Loucy (cell line): ENCODE data around the gene SAP30BP.

Experiments used
- H2AFZ ChIP-seq: fragments of 200-600 bp; sonication (generic); 2 replicates; pipeline ENCODE4 v1.6.0; 2016; ENCODE audit warnings: antibody characterized with exemption, mild to moderate bottlenecking, low read length, moderate library complexity
- H3F3A ChIP-seq: fragments of 200-600 bp; 2 replicates; pipeline ENCODE4 v1.6.0; 2016; ENCODE audit warnings: antibody characterized with exemption, low read depth, mild to moderate bottlenecking
- H3K27me3 ChIP-seq: fragments of 200-600 bp; sonication (generic); 2 replicates; pipeline ENCODE4 v1.6.1; 2014; ENCODE audit warnings: low read length, mild to moderate bottlenecking; ENCODE audit not compliant: insufficient read depth, poor library complexity, severe bottlenecking
- H3K36me3 ChIP-seq: fragments of 200-600 bp; sonication (generic); 2 replicates; pipeline ENCODE4 v1.6.1; 2016; ENCODE audit warnings: low read length; ENCODE audit not compliant: insufficient read depth
- H3K4me1 ChIP-seq: fragments of 200-600 bp; sonication (generic); 2 replicates; pipeline ENCODE4 v1.5.1; 2014; ENCODE audit warnings: low read length, mild to moderate bottlenecking; ENCODE audit not compliant: insufficient read depth, poor library complexity, severe bottlenecking
- H3K4me2 ChIP-seq: fragments of 200-600 bp; sonication (generic); 2 replicates; pipeline ENCODE4 v1.6.0; 2014; ENCODE audit warnings: antibody characterized with exemption, low read length, low read depth, mild to moderate bottlenecking; ENCODE audit not compliant: poor library complexity, severe bottlenecking
- H3K4me3 ChIP-seq: fragments of 200-600 bp; sonication (generic); 2 replicates; pipeline ENCODE4 v1.5.1; 2014; ENCODE audit warnings: low read length, mild to moderate bottlenecking, mixed read lengths; ENCODE audit not compliant: poor library complexity, severe bottlenecking
- H3K79me2 ChIP-seq: fragments of 200-600 bp; sonication (generic); 2 replicates; pipeline ENCODE4 v1.6.1; 2014; ENCODE audit warnings: low read length; ENCODE audit not compliant: insufficient read depth
- H3K9ac ChIP-seq: fragments of 200-600 bp; sonication (generic); 2 replicates; pipeline ENCODE4 v1.6.0; 2014; ENCODE audit warnings: mild to moderate bottlenecking, low read depth, low read length, moderate library complexity; ENCODE audit not compliant: poor library complexity, severe bottlenecking
- H3K9me2 ChIP-seq: fragments of 200-600 bp; sonication (generic); replicated peaks from 2 replicates; pipeline ENCODE4 v1.6.1; 2016; ENCODE audit warnings: low read depth, low read length, mixed read lengths
- H3K9me3 ChIP-seq: fragments of 200-600 bp; sonication (generic); 2 replicates; pipeline ENCODE4 v1.6.1; 2014; ENCODE audit warnings: mild to moderate bottlenecking, antibody characterized with exemption, low read length, low read depth; ENCODE audit not compliant: insufficient read depth
- H4K20me1 ChIP-seq: fragments of 200-600 bp; sonication (generic); 2 replicates; pipeline ENCODE4 v1.6.0; 2014; ENCODE audit warnings: antibody characterized with exemption, low read length, mild to moderate bottlenecking; ENCODE audit not compliant: insufficient read depth, poor library complexity, severe bottlenecking
- EZH2phosphoT487 ChIP-seq: fragments of 200-600 bp; IDR thresholded peaks from 2 replicates; pipeline ENCODE4 v1.6.1; 2018; ENCODE audit warnings: antibody characterized with exemption, mild to moderate bottlenecking, moderate library complexity, borderline replicate concordance
- TF ChIP-seq, protein P1 (sequence below): fragments of 200-600 bp; sonication (generic); conservative IDR thresholded peaks from 2 replicates; pipeline ENCODE4 v1.5.1; 2014; ENCODE audit warnings: mild to moderate bottlenecking, antibody characterized with exemption, low read length

Gene SAP30BP

DNA sequence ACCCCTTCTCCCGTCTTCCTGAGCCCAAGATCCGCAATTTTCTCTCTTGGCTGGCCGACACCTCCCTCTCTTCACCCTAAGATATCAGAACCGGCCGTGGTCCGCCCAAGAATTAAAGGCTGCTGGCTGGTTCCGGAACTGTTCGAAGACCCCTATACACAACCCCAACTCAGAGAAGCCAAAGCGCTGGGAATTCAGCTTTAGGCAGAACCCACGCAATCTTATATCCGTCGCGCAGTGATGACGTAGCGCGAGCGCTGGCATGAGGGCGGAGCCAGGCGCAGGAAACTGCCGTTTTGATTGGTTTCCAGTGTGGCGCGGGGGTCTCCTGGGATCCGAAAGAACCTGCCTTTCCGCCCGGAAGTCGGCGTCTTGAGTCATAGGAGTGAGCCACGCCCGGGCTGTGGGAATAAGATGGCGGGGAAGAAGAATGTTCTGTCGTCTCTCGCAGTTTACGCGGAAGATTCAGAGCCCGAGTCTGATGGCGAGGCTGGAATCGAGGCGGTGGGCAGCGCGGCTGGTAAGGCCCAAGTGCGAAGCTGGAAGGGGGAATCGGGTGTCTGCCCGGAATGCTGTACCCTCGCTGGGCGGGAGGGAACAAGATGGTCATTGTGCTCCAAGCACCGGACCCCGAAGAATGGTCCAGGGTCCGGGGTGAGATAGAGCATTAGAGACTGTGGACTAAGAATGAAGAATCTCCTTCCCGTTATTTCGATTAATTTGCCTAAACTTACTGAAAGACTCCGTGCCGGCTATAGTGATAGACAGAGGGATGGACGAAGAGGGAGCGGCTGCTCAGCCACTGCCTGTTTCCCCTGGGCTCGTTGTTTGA, at the start of gene SAP30BP, which contains the start of gene RECQL5:
Gene SAP30BP (plus strand): TSS at position 380 of the 832 bp plus-strand sequence. CDS start 35 bp downstream, at position 415.
Gene RECQL5 (minus strand): TSS at position 196 of the 832 bp plus-strand sequence. CDS start 597 bp downstream, outside the sequence.
- Histone ChIP-seq H2AFZ (peak within 1 kb of the TSS; percentile 69), H4K20me1 (peaks cover 14% of the 10 kb centered on the region), H3K4me2 (peak within 1 kb of the TSS; percentile 99), H3K4me3 (peak within 1 kb of the TSS; percentile 92), H3F3A (no peaks in the 10 kb centered on the region), H3K9me3 (no peaks in the 10 kb centered on the region), H3K79me2 (peaks cover 64% of the 10 kb centered on the region), H3K9ac (peak within 1 kb of the TSS; percentile 86), H3K9me2 (no peaks in the 10 kb centered on the region), H3K27me3 (no peaks in the 10 kb centered on the region), H3K4me1 (peaks cover 35% of the 10 kb centered on the region), H3K36me3 (peaks cover 20% of the 10 kb centered on the region; the same call in 1 of the 2 replicates)
- TF ChIP-seq, protein P1, sequence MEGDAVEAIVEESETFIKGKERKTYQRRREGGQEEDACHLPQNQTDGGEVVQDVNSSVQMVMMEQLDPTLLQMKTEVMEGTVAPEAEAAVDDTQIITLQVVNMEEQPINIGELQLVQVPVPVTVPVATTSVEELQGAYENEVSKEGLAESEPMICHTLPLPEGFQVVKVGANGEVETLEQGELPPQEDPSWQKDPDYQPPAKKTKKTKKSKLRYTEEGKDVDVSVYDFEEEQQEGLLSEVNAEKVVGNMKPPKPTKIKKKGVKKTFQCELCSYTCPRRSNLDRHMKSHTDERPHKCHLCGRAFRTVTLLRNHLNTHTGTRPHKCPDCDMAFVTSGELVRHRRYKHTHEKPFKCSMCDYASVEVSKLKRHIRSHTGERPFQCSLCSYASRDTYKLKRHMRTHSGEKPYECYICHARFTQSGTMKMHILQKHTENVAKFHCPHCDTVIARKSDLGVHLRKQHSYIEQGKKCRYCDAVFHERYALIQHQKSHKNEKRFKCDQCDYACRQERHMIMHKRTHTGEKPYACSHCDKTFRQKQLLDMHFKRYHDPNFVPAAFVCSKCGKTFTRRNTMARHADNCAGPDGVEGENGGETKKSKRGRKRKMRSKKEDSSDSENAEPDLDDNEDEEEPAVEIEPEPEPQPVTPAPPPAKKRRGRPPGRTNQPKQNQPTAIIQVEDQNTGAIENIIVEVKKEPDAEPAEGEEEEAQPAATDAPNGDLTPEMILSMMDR, result no peak
- no peak for TF ChIP-seq EZH2phosphoT487

- Histone ChIP-seq H3K79me2 (no peaks in the 10 kb centered on the region), H3K36me3 (no peaks in the 10 kb centered on the region), H3K9me3 (no peaks in the 10 kb centered on the region), H3K4me1 (peaks cover 7% of the 10 kb centered on the region), H2AFZ (no peak overlapping the region), H3K4me2 (no peak overlapping the region), H3K9me2 (no peaks in the 10 kb centered on the region), H3F3A (no peaks in the 10 kb centered on the region), H3K4me3 (no peak overlapping the region), H4K20me1 (no peaks in the 10 kb centered on the region), H3K9ac (no peak overlapping the region), H3K27me3 (no peaks in the 10 kb centered on the region)
- no peak for TF ChIP-seq EZH2phosphoT487
- TF ChIP-seq, protein P1, result no peak
These were observed 49.5 kb upstream of the SAP30BP start for GRCh38 chr17:75617675-75618074.

DNA sequence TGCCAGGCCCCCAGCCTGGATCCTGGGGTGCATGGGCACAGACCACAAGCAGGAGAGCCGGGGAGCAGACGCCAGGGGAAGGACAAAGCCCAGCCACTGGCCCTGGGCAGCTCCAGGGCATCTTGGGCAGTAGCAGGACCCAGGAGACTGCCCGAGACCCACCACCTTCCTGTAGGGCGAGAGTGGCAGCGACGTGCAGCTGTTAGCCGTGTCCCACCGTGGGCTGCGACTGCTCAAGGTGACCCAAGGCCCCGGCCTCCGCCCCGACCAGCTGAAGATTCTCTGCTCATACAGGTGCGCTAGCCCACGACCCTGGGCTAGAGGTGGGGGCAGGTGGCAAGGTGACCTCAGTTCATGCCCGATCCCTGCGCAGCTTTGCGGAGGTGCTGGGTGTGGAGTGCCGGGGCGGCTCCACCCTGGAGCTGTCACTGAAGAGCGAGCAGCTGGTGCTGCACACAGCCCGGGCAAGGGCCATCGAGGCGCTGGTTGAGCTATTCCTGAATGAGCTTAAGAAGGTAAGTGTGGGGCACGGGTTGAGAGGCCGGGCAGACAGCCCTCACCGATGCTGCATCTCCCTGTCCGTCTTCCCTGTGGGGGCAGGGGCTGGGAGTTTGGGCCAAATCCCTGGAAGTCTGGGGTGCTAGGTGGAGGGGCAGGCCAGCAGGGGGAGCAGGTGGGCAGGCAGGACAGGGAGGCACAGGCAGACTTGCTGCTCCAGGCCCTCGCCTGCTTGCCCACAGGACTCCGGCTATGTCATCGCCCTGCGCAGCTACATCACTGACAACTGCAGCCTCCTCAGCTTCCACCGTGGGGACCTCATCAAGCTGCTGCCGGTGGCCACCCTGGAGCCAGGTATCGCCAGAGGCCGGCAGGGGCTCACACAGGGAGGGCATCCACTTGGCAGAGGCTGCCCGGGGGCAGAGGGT, 47.4 kb upstream of the SAP30BP start:
- H3K4me2 ChIP-seq, result no peak overlapping the region
- no peaks in the 10 kb centered on the region for H3K36me3 ChIP-seq
- no peak overlapping the region for H3K4me3 ChIP-seq
- H3K27me3 ChIP-seq, result no peaks in the 10 kb centered on the region
- H3F3A ChIP-seq, result no peaks in the 10 kb centered on the region
- H3K79me2 ChIP-seq, result no peaks in the 10 kb centered on the region
- TF ChIP-seq, protein P1, result peak; percentile 63
- no peak for TF ChIP-seq EZH2phosphoT487
- H4K20me1 ChIP-seq, result no peaks in the 10 kb centered on the region
- no peaks in the 10 kb centered on the region for H3K9me3 ChIP-seq
- peaks cover 7% of the 10 kb centered on the region for H3K4me1 ChIP-seq
- H3K9me2 ChIP-seq, result no peaks in the 10 kb centered on the region
- H2AFZ ChIP-seq, result no peak overlapping the region
- no peak overlapping the region for H3K9ac ChIP-seq
